COR-L47 (cell line): ENCODE results near the gene HSPA1L.
A peak's percentile ranks its signal among the peaks of the same experiment; 100 is the strongest.
"Not testable (repeated sequence)": the region's sequence is repeated elsewhere in the genome, so short reads cannot be mapped to it uniquely, and the experiment has no call there.

Source experiments
- DNase-seq: peaks from one replicate; lab custom pipeline; 2025; lab: John Stamatoyannopoulos, UW

The HSPA1L gene

DNA sequence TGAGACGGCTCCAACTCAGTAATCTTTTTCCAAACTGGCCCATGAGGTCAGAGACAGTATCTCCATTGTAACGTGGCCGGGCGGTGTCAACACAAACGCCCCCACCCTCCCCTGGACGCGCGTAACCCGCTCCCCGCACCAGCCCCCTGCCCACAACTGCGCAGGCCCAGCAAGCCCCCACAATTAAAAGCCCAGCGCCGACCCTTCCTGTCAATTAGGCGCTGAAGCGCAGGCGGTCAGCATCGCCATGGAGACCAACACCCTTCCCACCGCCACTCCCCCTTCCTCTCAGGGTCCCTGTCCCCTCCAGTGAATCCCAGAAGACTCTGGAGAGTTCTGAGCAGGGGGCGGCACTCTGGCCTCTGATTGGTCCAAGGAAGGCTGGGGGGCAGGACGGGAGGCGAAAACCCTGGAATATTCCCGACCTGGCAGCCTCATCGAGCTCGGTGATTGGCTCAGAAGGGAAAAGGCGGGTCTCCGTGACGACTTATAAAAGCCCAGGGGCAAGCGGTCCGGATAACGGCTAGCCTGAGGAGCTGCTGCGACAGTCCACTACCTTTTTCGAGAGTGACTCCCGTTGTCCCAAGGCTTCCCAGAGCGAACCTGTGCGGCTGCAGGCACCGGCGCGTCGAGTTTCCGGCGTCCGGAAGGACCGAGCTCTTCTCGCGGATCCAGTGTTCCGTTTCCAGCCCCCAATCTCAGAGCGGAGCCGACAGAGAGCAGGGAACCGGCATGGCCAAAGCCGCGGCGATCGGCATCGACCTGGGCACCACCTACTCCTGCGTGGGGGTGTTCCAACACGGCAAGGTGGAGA lies at the start of gene HSPA1L, which contains the start of gene HSPA1A:
Gene HSPA1L, minus strand, starts transcription at position 259 of the 814 bp plus-strand sequence. CDS start 3,311 bp downstream, outside the sequence.
Gene HSPA1A, plus strand, starts transcription at position 519 of the 814 bp plus-strand sequence. Its CDS starts 214 bp downstream, at position 733.
- DNase-seq, result peak; percentile 92

DNA sequence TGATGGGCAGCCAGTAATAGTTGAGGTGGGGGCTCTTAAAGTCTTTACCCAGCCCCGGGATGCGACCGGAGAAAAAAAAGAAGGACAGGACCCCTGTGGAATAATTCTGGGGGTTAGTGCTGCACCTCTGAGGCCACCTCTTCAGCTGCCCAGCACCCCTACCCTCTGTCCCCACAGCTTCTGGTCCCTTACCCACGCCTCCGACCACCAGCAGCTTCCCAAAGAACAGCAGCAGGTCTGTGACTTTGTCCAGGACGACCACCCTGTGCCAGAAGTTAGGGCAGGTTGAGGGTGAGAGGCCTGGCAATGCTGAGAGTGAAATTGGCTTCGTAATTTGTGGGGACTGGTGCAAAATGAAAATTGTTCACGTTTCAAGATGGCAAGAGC lies 49.7 kb upstream of the HSPA1L start:
- no peak for DNase-seq

DNA sequence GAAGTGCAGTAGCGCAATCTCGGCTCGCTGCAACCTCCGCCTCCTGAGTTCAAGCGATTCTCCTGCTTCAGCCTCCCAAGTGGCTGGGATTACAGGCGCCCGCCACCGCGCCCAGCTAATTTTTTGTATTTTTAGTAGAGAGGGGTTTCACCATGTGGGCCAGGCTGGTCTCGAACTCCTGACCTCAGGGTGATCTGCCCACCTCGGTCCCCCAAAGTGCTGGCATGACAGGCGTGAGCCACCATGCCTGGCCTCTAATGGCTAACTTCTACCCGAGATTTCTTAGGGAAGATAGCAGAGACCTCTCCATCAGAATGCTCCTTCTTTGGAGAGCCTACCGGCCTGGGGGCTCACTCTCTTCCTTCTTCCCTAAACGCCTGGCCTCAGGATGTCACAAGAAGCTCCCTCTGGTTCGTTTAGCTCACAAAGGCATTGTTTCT lies 49.1 kb upstream of the HSPA1L start:
- DNase-seq, result not testable (repeated sequence)

DNA sequence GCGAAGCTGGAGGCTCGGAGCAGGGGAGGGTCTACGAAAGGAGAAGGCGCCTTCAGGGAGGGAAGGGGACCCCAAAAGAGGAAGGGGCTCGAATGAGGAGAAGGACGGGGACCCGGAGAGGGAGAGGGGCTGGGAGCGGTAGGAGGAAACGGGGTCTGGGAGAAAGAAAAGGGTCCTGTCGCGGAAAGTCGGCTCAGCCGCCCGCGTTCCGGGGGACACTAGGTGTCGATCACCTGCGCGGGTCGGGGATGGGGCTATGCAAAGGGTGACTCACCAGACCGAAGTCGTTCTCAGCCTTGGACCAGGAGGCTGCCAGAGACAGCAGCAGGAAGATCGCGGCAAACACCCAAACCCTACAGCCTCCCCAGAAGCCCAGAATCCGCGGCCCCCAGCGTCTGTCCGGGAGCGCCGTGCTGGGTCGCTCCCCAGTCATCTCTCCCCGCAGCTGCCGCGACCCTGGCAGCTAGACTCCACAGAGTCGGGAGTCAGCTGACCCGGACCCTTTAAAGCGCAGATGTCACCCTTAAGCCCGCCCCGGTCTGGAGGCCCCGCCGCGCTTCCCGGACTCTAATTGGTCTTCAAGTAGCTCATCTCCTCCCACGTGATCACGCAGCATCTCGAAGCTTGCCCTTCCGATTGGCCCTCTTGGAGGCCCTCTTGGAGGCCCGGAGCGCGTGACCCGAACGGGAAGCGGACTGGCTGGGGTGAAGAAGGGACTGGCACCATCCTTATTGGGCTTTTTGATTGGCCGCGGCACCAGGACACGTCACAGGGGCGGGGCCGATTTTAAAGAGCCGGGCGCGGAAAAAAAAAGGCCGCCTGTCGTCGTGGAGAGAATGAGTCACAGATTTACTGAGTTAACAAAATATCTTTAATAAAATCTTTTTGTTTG lies 47.5 kb upstream of the HSPA1L start, which contains the start of gene NEU1:
Gene NEU1, minus strand, starts transcription at position 478 of the 892 bp plus-strand sequence. Its CDS starts 45 bp downstream, at position 433.
- peak; percentile 100 for DNase-seq

DNA sequence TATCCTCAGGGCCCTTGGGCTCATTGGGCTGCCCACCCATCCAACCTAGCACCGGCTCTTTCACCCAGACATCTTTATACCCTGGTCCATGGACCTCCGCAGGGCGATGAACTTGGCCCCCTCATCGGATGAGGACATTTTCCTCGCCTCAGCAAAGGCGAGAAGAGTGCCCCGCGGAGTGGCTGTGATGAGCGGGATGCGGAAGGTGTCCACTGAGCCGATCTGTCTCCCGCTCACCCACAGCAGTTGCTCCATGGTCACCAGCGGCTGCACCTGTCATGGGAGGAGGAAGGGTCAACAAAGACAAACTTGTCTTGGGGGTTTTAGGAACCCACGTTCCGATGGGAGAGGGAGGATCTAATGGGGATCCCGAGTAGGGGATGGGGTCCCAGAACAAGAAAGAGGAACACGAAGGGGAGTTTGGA lies 46.8 kb upstream of the HSPA1L start:
- DNase-seq, result no peak

DNA sequence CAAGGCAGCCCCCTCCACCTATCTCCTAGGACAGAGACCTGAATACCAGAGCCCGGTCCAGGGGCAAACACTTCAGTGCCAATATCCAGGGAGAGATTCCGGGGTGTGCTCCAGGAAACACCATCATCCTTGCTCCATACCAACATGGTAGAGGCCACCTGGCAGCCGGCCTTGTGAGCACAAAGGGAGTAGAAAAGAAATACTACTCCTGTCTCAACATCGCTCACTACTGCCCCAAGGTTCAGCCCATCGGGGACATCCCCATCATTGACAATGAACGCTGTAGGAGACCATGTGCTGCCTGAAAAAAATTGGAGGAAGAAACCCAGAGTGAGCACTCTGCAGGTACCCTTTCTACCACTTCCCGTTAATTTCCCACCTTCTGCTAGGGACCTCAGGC lies 46.1 kb upstream of the HSPA1L start:
- no peak for DNase-seq

DNA sequence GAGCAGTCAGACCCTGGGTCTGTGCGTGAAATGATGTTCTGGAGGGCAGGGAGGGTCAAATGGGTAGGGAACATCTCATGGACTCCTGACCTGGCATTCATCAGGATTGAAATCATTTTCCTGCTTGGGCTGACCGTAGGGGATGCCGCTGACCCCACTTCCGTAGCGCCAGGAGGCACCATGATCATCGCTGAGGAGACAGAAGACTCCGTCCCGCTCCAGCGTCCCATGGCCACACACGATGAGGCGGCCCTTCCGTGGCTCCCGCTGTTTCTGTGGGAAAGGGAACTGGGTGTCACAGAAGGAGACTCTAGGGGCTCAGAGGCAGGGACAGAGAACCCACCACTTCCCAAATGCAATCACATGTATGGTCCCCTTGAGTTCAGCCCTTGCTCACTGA lies 45.3 kb upstream of the HSPA1L start:
- DNase-seq, result no peak

DNA sequence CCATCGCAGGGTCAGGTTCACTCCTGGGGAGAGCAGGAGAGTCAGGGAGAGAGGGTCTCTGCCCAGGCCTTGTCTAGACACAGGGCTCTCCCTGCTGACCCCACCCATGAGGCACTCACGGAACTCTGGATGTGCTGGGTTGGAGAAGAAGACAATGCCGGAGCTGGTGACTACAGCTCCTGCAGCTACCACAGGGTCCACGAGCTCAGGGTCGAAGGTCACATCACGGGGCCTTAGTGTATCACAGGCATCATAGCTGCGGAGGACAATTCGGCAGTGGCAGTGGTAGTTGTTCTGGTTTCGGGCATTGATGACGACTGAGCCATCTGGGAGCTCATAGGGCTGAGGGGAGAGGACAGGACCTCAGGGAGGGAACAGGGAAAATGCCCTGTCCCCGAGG lies 44.8 kb upstream of the HSPA1L start:
- no peak for DNase-seq

DNA sequence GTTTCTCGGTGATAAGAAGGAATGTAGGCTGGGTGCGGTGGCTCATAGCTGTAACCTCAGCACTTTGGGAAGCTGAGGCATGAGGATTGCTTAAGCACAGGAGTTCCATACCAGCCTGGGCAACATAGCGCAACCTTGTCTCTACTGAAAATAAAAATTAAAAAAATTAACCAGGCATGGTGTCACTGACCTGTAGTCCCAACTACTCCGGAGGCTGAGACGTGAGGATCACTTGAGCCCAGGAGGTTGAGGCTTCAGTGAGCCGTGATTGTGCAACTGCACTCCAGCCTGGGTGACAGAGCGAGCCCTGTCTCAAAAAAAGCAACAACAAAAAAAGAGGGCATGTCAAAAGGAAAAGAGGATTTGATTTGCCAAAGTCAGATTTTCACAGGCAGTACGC lies 43.6 kb upstream of the HSPA1L start:
- no peak for DNase-seq

DNA sequence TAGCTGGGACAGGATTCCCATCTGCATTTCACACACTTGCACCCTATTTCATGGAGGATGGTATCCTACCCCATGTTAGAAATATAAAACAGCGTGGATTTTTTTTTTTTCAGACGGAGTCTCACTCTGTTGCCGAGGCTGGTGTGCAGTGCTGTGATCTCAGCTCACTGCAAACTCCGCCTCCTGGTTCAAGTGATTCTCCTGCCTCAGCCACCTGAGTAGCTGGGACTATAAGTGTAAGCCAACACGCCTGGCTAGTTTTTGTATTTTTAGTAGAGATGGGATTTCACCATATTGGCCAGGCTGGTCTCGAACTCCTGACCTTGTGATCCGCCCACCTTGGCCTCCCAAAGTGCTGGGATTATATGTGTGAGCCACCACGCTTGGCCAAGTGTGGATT lies 42.7 kb upstream of the HSPA1L start:
- not testable (repeated sequence) for DNase-seq

DNA sequence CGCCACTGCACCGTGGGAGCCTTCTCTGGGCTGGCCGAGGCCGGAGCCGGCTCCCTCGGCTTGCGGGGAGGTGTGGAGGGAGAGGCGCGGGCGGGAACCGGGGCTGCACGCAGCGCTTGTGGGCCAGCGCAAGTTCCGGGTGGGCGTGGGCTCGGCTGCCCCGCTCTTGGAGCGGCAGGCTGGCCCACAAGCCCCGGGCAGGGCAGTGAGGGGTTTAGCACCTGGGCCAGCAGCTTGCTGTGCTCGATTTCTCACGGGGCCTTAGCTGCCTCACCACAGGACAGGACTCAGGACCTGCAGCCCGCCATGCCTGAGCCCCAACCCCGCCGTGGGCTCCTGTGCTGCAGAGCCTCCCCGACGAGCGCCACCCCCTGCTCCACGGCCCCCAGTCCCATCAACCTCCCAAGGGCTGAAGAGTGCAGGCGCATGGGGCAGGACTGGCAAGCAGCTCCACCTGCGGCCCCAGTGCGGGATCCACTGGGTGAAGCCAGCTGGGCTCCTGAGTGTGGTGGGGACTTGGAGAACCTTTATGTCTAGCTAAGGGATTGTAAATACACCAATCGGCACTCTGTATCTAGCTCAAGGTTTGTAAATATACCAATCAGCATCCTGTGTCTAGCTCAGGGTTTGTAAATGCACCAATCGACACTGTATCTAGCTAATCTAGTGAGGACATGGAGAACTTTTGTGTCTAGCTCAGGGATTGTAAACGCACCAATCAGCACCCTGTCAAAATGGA lies 37.1 kb upstream of the HSPA1L start:
- not testable (repeated sequence) for DNase-seq

DNA sequence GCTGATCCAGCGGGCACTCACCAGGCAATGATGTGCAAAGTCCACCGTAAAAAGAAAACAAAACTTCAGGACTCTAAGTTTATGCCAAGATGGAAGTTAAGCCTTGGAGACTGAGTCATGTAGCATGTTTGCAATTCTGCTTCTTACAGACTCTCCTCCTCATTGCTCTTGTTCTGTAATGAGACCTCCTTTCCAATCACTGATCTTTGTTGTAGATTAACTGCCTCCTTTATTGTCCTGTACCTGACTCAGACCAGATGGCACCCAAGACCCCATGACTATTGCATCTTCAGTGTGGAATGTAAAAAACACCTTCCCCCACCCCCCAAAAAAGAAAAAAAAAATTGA lies 36.4 kb upstream of the HSPA1L start:
- no peak for DNase-seq

DNA sequence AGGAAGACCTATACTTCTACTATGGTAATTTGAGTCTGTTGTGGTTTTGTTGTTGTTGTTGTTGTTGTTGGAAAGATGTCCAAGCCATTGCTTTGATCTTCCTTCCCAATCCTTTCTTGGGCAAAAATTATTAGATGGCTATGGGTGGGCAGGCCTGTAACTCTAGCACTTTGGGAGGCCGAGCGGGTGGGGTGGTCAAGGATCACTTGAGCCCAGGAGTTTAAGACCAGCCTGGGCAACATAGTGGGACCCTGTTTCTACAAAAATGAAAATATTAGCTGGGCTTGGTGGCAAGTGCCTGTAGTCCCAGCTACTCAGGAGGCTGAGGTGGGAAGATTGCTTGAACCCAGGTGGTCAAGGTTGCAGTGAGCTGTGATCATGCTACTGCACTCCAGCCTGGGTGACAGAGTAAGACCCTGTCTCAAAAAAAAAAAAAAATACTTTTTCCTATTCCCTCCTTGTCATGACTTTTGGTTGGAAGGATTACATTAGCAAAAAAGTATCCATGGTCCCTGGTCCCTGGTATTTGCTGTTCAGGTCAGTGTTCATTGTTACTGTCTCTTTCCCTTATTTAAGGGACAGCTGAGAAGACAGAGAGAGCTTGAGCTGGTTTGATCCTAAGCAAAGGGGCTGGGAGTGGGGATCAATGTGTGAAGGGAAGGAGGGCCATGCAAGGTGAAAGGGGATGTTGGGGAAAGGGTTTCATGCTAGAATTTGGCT lies 35.8 kb upstream of the HSPA1L start:
- DNase-seq, result no peak

DNA sequence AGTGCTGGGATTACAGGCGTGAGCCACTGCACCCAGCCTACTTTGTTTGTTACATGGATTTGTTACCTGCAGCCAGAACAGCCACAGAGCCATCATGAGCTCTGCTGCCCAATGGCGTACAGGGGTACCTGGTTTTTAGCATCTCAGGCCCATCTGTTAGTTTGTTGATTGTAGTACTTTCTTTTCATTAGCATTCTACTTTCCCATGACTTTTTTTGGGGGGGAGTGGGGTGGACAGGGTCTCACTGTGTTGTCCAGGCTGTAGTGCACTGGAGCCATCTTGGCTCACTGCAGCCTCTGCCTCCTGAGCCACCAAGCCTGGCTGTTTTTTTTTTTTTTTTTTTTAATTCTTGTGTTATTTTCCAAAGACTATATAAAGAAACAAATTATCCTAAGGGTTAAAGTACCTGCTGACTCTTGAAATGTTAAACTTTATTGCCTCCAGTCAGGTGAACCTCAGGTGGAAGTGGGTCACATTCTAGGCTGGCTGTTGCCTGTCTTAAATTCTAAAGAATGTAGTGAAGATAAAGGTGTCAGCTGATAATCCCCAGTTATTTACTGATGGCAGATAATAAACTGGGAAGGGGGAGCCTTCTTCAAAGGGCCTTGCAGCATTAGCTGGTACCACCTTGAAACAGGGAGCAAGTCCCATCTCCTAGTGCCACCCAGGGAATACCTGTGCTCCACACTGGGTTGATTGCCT lies 32.3 kb upstream of the HSPA1L start:
- DNase-seq, result no peak

DNA sequence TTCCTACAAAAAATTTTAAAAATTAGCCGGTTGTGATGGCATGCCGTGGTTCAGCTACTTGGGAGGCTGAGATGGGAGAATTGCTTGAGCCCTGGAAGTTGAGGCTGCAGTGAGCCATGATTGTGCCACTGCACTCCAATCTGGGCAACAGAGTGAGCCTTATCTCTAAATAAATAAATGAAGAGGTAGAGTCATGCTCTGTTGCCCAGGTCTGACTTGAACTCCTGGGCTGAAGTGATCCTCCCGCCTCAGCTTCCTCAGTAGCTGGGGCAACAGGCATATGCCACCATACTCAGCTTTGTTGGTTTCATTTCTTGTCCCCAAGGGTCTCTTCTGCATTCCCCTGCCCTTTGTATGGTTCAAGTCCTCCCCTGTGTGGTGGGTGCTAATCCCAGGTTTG lies 29.4 kb upstream of the HSPA1L start:
- DNase-seq, result no peak

DNA sequence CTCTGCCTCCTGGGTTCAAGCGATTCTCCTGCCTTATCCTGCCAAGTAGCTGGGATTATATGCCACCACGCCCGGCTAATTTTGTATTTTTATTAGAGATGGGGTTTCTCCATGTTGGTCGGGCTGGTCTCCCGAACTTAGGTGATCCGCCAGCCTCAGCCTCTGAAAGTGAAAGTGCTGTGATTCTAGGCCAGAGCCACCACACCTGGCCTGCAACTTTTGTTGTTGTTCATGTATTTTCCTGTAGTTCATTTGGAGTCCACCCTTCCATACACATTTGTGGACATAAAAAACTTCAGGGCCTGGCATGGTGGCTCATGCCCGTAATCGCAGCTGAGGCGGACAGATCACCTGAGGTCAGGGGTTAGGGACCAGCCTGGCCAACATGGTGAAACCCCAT lies 27.0 kb upstream of the HSPA1L start:
- DNase-seq, result no peak

DNA sequence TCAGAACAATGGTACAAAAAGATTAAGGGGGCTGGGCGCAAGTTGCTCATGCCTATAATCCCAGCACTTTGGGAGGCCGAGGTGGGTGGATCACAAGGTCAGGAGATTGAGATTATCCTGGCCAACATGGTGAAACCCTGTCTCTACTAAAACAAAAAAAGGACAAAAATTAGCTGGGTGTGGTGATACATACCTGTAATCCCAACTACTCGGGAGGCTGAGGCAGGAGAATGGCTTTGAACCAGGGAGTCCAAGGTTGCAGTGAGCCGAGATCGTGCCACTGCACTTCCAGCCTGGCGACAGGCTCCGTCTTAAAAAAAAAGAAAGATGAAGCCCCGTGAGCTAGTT lies 24.7 kb upstream of the HSPA1L start:
- DNase-seq, result not testable (repeated sequence)

DNA sequence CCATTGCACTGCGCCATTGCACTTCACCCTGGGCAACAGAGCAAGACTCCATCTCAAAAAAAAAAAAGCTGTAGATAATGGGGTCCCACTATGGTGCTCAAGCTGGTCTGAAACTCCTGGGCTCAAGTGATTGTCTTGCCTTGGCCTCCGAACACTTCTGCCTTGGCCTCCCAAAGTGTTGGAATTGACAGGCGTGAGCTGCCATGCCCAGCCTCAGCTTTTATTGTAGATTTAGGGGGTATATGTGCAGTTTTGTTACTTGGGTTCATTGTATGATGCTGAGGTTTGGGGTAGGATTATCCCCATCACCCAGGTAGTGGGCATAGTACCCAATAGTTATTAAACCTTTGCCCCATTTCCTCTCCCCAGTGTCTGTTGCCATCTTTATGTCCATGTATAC lies 23.9 kb upstream of the HSPA1L start:
- DNase-seq, result no peak

DNA sequence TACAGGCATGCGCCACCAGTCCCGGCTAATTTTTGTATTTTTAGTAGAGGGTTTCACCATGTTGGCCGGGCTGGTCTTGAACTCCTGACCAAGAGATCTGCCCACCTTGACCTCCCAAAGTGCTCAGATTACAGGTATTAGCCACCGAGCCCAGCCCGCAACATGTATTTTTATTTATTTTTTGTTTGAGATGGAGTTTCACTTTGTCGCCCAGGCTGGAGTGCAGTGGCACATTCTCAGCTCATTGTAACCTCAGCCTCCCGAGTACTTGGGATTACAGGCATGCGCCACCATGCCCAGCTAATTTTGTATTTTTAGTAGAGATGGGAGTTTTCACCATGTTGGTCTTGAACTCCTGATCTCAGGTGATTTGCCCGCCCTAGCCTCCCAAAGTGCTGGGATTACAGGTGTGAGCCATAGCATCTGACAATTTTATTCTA lies 23.1 kb upstream of the HSPA1L start:
- DNase-seq, result not testable (repeated sequence)

DNA sequence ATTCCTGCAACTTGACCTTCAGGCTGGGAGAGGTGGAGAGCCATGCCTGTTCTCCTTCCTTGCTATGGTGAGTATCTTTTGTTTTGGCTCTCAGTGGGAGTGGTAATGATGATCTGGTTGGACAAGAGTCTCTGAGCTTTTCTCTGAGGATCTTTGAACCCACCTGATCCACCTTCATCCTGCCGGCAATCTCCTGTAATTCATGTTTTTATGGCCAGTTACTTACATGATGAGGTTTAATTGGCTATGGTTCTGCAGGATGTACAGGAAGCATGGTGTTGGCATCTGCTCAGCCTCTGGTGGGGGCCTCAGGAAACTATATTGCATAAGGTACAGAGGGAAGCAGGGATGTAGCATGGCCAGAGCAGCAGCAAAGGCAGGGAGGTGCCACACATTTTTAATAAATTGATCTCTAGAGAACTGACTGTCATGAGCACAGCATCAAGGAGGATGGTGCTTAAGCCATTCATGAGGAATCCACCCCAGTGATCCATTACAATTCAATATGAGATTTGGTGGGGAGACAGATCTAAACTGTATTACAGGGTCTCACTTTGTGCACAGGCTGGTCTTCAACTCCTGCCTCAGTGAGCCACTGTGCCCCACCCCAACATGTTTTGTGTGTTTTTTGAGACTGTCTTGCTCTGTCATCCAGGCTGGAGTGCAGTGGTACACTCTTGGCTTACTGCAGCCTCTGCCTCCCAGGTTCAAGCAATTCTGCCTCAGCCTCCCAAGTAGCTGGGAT lies 22.5 kb upstream of the HSPA1L start:
- no peak for DNase-seq
